ENCODE data around the gene PERP. TPM values are rescaled to one million over a fixed set of nuclear protein-coding genes. Genes with fewer than 3 reads are reported as not detected.
A peak's percentile ranks its signal among the peaks of the same experiment; 100 is the strongest.
"Not testable (repeated sequence)": the region's sequence is repeated elsewhere in the genome, so short reads cannot be mapped to it uniquely, and the experiment has no call there.

The PERP gene
- polyA plus RNA-seq (ENCODE audit: insufficient read length in 3 of 3), result 10 to 100 TPM; 15.9 to 19.9 (median 16.8) TPM
- long read RNA-seq, donor 1, full-length matches to known transcripts, result 26 of 26 reads
- long read RNA-seq, donor 1, partial matches to known transcripts, result 0 of 26 reads
- long read RNA-seq, donor 1, other reads (novel, unspliced or antisense), result 0 of 26 reads
- long read RNA-seq, donor 2, full-length matches to known transcripts, result 33 of 33 reads
- long read RNA-seq, donor 2, partial matches to known transcripts, result 0 of 33 reads
- long read RNA-seq, donor 2, other reads (novel, unspliced or antisense), result 0 of 33 reads
- long read RNA-seq, donor 3, full-length matches to known transcripts, result 26 of 26 reads
- long read RNA-seq, donor 3, partial matches to known transcripts, result 0 of 26 reads
- long read RNA-seq, donor 3, other reads (novel, unspliced or antisense), result 0 of 26 reads
- long read RNA-seq, donor 4, full-length matches to known transcripts, result 47 of 47 reads
- long read RNA-seq, donor 4, partial matches to known transcripts, result 0 of 47 reads
- long read RNA-seq, donor 4, other reads (novel, unspliced or antisense), result 0 of 47 reads
- long read RNA-seq, donor 5, full-length matches to known transcripts, result 25 of 31 reads
- long read RNA-seq, donor 5, partial matches to known transcripts, result 6 of 31 reads
- long read RNA-seq, donor 5, other reads (novel, unspliced or antisense), result 0 of 31 reads
- long read RNA-seq, donor 6, full-length matches to known transcripts, result 23 of 23 reads
- long read RNA-seq, donor 6, partial matches to known transcripts, result 0 of 23 reads
- long read RNA-seq, donor 6, other reads (novel, unspliced or antisense), result 0 of 23 reads
- long read RNA-seq, donor 7, full-length matches to known transcripts, result 61 of 61 reads
- long read RNA-seq, donor 7, partial matches to known transcripts, result 0 of 61 reads
- long read RNA-seq, donor 7, other reads (novel, unspliced or antisense), result 0 of 61 reads
- long read RNA-seq, donor 8, full-length matches to known transcripts, result 1 of 1 reads
- long read RNA-seq, donor 8, partial matches to known transcripts, result 0 of 1 reads
- long read RNA-seq, donor 8, other reads (novel, unspliced or antisense), result 0 of 1 reads
- long read RNA-seq, donor 9, full-length matches to known transcripts, result 29 of 41 reads
- long read RNA-seq, donor 9, partial matches to known transcripts, result 12 of 41 reads
- long read RNA-seq, donor 9, other reads (novel, unspliced or antisense), result 0 of 41 reads
- long read RNA-seq, donor 10, full-length matches to known transcripts, result 32 of 32 reads
- long read RNA-seq, donor 10, partial matches to known transcripts, result 0 of 32 reads
- long read RNA-seq, donor 10, other reads (novel, unspliced or antisense), result 0 of 32 reads
- long read RNA-seq, donor 11, full-length matches to known transcripts, result 26 of 26 reads
- long read RNA-seq, donor 11, partial matches to known transcripts, result 0 of 26 reads
- long read RNA-seq, donor 11, other reads (novel, unspliced or antisense), result 0 of 26 reads
- long read RNA-seq, donor 12, full-length matches to known transcripts, result 47 of 59 reads
- long read RNA-seq, donor 12, partial matches to known transcripts, result 12 of 59 reads
- long read RNA-seq, donor 12, other reads (novel, unspliced or antisense), result 0 of 59 reads
- long read RNA-seq, donor 13, full-length matches to known transcripts, result 18 of 18 reads
- long read RNA-seq, donor 13, partial matches to known transcripts, result 0 of 18 reads
- long read RNA-seq, donor 13, other reads (novel, unspliced or antisense), result 0 of 18 reads
- long read RNA-seq, donor 14, full-length matches to known transcripts, result 77 of 110 reads
- long read RNA-seq, donor 14, partial matches to known transcripts, result 33 of 110 reads
- long read RNA-seq, donor 14, other reads (novel, unspliced or antisense), result 0 of 110 reads
- long read RNA-seq, donor 15, full-length matches to known transcripts, result 118 of 182 reads
- long read RNA-seq, donor 15, partial matches to known transcripts, result 64 of 182 reads
- long read RNA-seq, donor 15, other reads (novel, unspliced or antisense), result 0 of 182 reads
- long read RNA-seq, donor 16, full-length matches to known transcripts, result 30 of 30 reads
- long read RNA-seq, donor 16, partial matches to known transcripts, result 0 of 30 reads
- long read RNA-seq, donor 16, other reads (novel, unspliced or antisense), result 0 of 30 reads

GRCh38 chr6:138107078-138107751 lies at the start of gene PERP:
Gene PERP (minus strand): TSS chr6:138107419. CDS start chr6:138107340, 79 bp downstream.
- DNase-seq, result no peak

GRCh38 chr6:138155443-138155842 lies 48.2 kb upstream of the PERP start:
- no peak for DNase-seq

GRCh38 chr6:138146544-138146943 lies 39.3 kb upstream of the PERP start:
- no peak for DNase-seq

- DNase-seq, result no peak
Observed at GRCh38 chr6:138145402-138145801, 38.2 kb upstream of the PERP start.

- DNase-seq, result no peak
Observed at GRCh38 chr6:138142806-138143205, 35.6 kb upstream of the PERP start.

- no peak for DNase-seq
Observed at GRCh38 chr6:138129190-138129589, 22.0 kb upstream of the PERP start.

GRCh38 chr6:138128096-138128495 lies 20.9 kb upstream of the PERP start:
- no peak for DNase-seq

GRCh38 chr6:138124096-138124495 lies 16.9 kb upstream of the PERP start:
- no peak for DNase-seq

- DNase-seq, result no peak
Observed at GRCh38 chr6:138119976-138120375, 12.8 kb upstream of the PERP start.

GRCh38 chr6:138119229-138119628 lies 12.0 kb upstream of the PERP start:
- not testable (repeated sequence) for DNase-seq

- no peak for DNase-seq
Observed at GRCh38 chr6:138117376-138117914, 10.2 kb upstream of the PERP start.

- DNase-seq, result no peak
Observed at GRCh38 chr6:138116661-138116999, 9.4 kb upstream of the PERP start.

- peak; percentile 71 for DNase-seq
Observed at GRCh38 chr6:138115877-138116660, 8.8 kb upstream of the PERP start.

- no peak for DNase-seq
Observed at GRCh38 chr6:138115201-138115600, 8.0 kb upstream of the PERP start.

GRCh38 chr6:138113588-138114210 lies 6.5 kb upstream of the PERP start:
- DNase-seq, result no peak

GRCh38 chr6:138110229-138110628 lies 3.0 kb upstream of the PERP start:
- no peak for DNase-seq

- no peak for DNase-seq
Observed at GRCh38 chr6:138109042-138109997, 2.1 kb upstream of the PERP start.
